BE2C (cell line): Measurements from ENCODE around the gene SLC9A8.
"Not testable (repeated sequence)": the region's sequence is repeated elsewhere in the genome, so short reads cannot be mapped to it uniquely, and the experiment has no call there.

Experiments used
- DNase-seq: peaks from one replicate; pipeline ENCODE4 v3.0.0-alpha.2; 2020
- H3K27me3 ChIP-seq: fragments of 250-450 bp; sonication (Bioruptor Pico); 2 replicates; pipeline ENCODE4 v1.5.1; 2020; ENCODE audit warnings: mild to moderate bottlenecking
- H3K36me3 ChIP-seq: fragments of 250-450 bp; sonication (Bioruptor Pico); 2 replicates; pipeline ENCODE4 v1.5.1; 2020; ENCODE audit warnings: mild to moderate bottlenecking
- H3K4me1 ChIP-seq: fragments of 250-450 bp; sonication (Bioruptor Pico); 2 replicates; pipeline ENCODE4 v1.5.1; 2020
- H3K4me3 ChIP-seq: 2 replicates; pipeline ENCODE4 v1.5.1; 2011; ENCODE audit warnings: low read depth, low read length
- H3K9me3 ChIP-seq: fragments of 250-450 bp; sonication (Bioruptor Pico); 2 replicates; pipeline ENCODE4 v1.5.1; 2020
- TF ChIP-seq, protein P1 (sequence below): IDR thresholded peaks from 2 replicates; pipeline ENCODE4 v1.5.1; 2012; ENCODE audit warnings: mild to moderate bottlenecking, low read depth, low read length

The SLC9A8 gene

DNA sequence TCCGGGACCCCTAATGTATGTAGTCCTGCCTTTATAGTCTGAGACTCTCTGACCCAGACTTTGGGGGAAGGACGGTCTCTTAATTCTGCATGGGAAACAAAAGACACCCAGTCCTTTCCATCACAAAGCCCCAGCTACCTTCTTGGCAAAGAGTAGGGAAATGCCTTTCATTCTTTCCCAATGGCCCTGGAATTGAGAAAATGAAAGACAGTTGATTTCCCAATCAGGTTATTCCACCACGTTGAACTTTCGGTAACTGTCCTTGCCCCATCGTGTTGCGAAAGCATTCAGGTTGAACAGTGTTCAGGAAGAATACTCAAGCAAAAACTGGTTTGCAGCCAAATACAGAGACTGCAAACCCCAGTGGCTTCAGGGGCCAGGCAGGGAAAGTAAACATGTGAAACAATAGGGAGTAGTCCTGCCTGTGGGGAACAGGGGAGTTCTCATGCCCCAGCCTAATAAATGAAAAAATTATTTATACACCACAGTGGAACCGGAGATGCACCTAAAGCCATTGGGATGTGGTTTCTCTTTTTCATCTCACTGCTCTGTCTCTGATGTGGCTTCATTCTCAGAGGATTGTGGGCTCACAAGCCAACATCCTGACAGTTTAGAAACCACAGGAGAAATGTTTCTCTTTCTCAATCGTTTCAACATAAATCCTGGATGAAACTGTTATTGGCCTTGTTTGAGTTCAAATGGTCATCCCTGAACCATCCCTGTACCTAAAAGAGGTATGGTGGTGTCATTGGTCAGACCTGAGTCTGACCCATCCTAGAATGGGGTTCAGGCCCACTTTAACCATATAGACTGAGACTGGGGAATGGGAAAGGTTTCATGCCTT is 44.2 kb upstream of the SLC9A8 start:
- no peak for DNase-seq
- H3K4me3 ChIP-seq: no peak overlapping the region

DNA sequence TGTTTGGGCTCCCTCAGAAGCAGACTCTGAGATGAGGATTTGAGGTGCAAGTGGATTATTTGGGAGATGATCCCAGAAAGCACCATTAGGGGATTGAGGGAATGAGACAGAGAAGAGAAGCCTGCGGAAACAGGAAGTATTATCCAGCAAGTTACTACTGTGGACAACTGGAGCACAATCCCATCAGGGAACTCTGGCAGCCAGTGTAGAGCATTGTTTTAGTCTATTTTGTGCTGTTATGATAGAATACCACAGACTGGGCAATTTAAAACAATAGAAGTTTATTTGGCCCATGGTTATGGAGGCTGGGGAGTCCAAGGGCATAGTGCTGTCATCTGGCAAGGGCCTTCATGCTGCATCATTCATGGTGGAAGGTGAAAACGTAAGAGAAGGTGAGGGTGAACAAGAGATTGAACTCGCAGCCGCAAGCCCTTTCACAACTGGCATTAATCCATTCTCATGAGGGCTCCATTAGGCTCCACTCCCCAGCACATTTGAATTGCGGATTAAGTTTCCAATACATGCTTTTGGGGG is 43.5 kb upstream of the SLC9A8 start:
- TF ChIP-seq, protein P1, sequence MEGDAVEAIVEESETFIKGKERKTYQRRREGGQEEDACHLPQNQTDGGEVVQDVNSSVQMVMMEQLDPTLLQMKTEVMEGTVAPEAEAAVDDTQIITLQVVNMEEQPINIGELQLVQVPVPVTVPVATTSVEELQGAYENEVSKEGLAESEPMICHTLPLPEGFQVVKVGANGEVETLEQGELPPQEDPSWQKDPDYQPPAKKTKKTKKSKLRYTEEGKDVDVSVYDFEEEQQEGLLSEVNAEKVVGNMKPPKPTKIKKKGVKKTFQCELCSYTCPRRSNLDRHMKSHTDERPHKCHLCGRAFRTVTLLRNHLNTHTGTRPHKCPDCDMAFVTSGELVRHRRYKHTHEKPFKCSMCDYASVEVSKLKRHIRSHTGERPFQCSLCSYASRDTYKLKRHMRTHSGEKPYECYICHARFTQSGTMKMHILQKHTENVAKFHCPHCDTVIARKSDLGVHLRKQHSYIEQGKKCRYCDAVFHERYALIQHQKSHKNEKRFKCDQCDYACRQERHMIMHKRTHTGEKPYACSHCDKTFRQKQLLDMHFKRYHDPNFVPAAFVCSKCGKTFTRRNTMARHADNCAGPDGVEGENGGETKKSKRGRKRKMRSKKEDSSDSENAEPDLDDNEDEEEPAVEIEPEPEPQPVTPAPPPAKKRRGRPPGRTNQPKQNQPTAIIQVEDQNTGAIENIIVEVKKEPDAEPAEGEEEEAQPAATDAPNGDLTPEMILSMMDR: no peak
- no peak for DNase-seq
- no peaks in the 10 kb centered on the region for H3K36me3 ChIP-seq
- no peaks in the 10 kb centered on the region for H3K9me3 ChIP-seq
- H3K4me1 ChIP-seq: peaks cover 9% of the 10 kb centered on the region
- no peak overlapping the region for H3K4me3 ChIP-seq
- no peaks in the 10 kb centered on the region for H3K27me3 ChIP-seq

More for the DNA sequence above, 44.2 kb upstream of the SLC9A8 start:
- Histone ChIP-seq H3K27me3 (no peaks in the 10 kb centered on the region), H3K36me3 (no peaks in the 10 kb centered on the region), H3K4me1 (peaks cover 9% of the 10 kb centered on the region), H3K9me3 (no peaks in the 10 kb centered on the region)
- TF ChIP-seq, protein P1: no peak

DNA sequence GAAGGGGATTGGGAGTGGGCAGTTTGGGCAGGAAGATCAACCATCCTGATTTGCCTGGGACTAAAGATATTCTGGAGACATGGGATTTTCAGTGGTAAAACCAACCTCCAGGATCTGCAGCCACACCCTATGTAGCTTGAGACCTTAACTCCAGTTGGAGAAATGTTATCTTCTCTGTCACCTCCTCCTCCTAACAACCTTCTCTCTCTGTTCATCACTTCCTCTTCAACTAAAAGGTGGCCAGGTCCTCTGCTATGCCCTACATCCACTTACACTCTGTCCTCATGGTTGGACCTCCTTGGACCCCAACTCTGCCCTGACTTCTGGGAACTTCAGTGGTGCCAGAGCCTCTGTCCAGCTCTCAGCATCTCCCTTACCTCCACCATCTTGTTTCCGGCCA is 42.0 kb upstream of the SLC9A8 start:
- Histone ChIP-seq H3K27me3 (no peaks in the 10 kb centered on the region), H3K9me3 (no peaks in the 10 kb centered on the region), H3K36me3 (no peaks in the 10 kb centered on the region), H3K4me3 (no peak overlapping the region), H3K4me1 (peaks cover 9% of the 10 kb centered on the region)
- TF ChIP-seq, protein P1: no peak
- DNase-seq: no peak

DNA sequence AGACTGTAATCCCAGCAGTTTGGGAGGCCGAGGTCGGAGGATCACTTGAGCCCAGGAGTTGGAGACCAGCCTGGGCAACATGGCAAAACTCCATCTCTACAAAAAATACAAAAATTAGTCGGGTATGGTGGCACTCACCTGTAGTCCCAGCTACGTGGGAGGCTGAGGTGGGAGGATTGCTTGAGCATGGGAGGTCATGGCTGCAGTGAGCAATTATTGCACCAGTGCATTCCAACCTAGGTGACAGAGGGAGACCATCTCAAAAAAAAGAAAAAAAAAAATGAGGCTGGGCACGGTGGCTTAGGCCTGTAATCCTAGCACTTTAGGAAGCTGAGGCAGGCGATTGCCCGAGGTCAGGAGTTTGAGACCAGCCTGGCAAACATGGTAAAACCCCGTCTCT is 38.4 kb upstream of the SLC9A8 start:
- not testable (repeated sequence) for H3K9me3 ChIP-seq, H3K4me1 ChIP-seq, H3K36me3 ChIP-seq, DNase-seq, H3K27me3 ChIP-seq, H3K4me3 ChIP-seq

DNA sequence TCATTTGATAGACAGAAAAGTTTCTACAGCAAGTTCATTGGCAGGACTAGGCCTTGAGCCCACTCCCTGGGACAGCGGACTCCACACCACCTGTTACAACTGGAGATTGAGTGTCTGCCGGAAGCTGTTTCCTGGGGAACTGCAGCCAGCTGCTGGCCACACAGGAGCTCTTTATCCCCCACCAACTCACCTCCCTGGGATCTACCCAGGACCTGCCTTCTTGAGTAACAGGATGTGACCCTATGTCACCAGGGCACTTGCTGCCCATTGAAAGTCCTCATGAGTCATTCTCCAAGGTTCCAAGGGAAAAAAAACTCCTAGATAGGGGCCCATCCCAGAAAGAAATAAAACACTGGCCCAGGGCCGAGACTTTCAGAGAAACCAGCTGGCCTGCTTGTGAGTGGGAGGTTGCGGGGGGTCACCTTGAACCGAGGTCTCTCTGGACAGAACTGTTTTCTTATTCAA is 37.4 kb upstream of the SLC9A8 start:
- DNase-seq: peak; percentile 23
- no peaks in the 10 kb centered on the region for H3K9me3 ChIP-seq

DNA sequence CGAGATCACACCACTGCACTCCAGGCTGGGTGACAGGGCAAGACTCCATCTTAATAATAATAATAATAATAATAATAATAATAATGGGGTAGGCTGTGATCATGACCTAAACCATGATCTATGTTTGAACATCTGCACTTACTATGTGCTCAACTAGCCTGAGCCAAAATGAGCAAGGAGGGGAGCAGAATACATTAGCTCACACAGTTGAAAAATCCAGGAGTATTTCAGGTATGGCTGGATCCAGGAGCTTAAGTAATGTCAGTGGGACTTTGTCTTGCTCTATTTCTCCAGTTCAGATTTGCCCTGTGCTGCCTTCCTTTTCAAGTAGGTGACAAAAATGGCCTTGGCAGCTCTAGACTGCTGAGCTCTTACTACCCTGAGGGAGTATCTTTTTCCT is 32.7 kb upstream of the SLC9A8 start:
- TF ChIP-seq, protein P1: no peak
- no peak for DNase-seq
- no peaks in the 10 kb centered on the region for H3K27me3 ChIP-seq
- no peaks in the 10 kb centered on the region for H3K9me3 ChIP-seq
- H3K4me1 ChIP-seq: no peaks in the 10 kb centered on the region
- H3K4me3 ChIP-seq: no peak overlapping the region
- H3K36me3 ChIP-seq: no peaks in the 10 kb centered on the region

More for the DNA sequence above, 37.4 kb upstream of the SLC9A8 start:
- no peaks in the 10 kb centered on the region for H3K27me3 ChIP-seq
- H3K36me3 ChIP-seq: no peaks in the 10 kb centered on the region
- no peak overlapping the region for H3K4me3 ChIP-seq
- peaks cover 9% of the 10 kb centered on the region for H3K4me1 ChIP-seq
- TF ChIP-seq, protein P1: no peak
